CD4-positive, alpha-beta T cell treated with Interleukin-1 beta for 1 hour (primary cell): ENCODE data around the gene NPY4R.
"Not testable (repeated sequence)": the region's sequence is repeated elsewhere in the genome, so short reads cannot be mapped to it uniquely, and the experiment has no call there.

Experiments
- DNase-seq, 2 donors: peaks; one replicate each; pipeline ENCODE4 v3.0.0-alpha.2; 2020 to 2022

NPY4R gene

GRCh38 chr10:46465765-46466164 is at the start of gene NPY4R:
Gene NPY4R (minus strand): TSS chr10:46465958. CDS start chr10:46462635, 3,323 bp downstream.
- DNase-seq, result not testable (repeated sequence)

- DNase-seq, result no peak
These were observed 49.6 kb upstream of the NPY4R start for GRCh38 chr10:46515366-46515765.

GRCh38 chr10:46514899-46515298 is 49.1 kb upstream of the NPY4R start:
- DNase-seq, result no peak

GRCh38 chr10:46514431-46514861 is 48.7 kb upstream of the NPY4R start:
- no peak for DNase-seq

- DNase-seq, result not testable (repeated sequence)
These were observed 47.6 kb upstream of the NPY4R start for GRCh38 chr10:46513333-46513732.

- DNase-seq, result not testable (repeated sequence)
These were observed 47.0 kb upstream of the NPY4R start for GRCh38 chr10:46512725-46513124.

- not testable (repeated sequence) for DNase-seq
These were observed 46.2 kb upstream of the NPY4R start for GRCh38 chr10:46512002-46512401.

- not testable (repeated sequence) for DNase-seq
These were observed 34.2 kb upstream of the NPY4R start for GRCh38 chr10:46499990-46500389.

- not testable (repeated sequence) for DNase-seq
These were observed 33.4 kb upstream of the NPY4R start for GRCh38 chr10:46498985-46499703.

- DNase-seq, result not testable (repeated sequence)
These were observed 32.1 kb upstream of the NPY4R start for GRCh38 chr10:46497878-46498277.

GRCh38 chr10:46497401-46497800 is 31.6 kb upstream of the NPY4R start:
- DNase-seq, result not testable (repeated sequence)

GRCh38 chr10:46491364-46492114 is 25.8 kb upstream of the NPY4R start:
- not testable (repeated sequence) for DNase-seq

GRCh38 chr10:46490285-46490684 is 24.5 kb upstream of the NPY4R start:
- DNase-seq, result not testable (repeated sequence)

GRCh38 chr10:46486459-46486858 is 20.7 kb upstream of the NPY4R start:
- not testable (repeated sequence) for DNase-seq

- DNase-seq, result not testable (repeated sequence)
These were observed 9.1 kb upstream of the NPY4R start for GRCh38 chr10:46474746-46475320.

GRCh38 chr10:46473758-46474157 is 8.0 kb upstream of the NPY4R start:
- not testable (repeated sequence) for DNase-seq

GRCh38 chr10:46470134-46470533 is 4.4 kb upstream of the NPY4R start:
- DNase-seq, result not testable (repeated sequence)

GRCh38 chr10:46468119-46468809 is 2.5 kb upstream of the NPY4R start:
- DNase-seq, result not testable (repeated sequence)

GRCh38 chr10:46463608-46464007 is 2.1 kb downstream of the NPY4R start:
- not testable (repeated sequence) for DNase-seq

- DNase-seq, result not testable (repeated sequence)
These were observed 3.5 kb downstream of the NPY4R start for GRCh38 chr10:46462276-46462675.

- DNase-seq, result not testable (repeated sequence)
These were observed 6.2 kb downstream of the NPY4R start for GRCh38 chr10:46459579-46459978.

GRCh38 chr10:46457071-46457470 is 8.7 kb downstream of the NPY4R start:
- not testable (repeated sequence) for DNase-seq

- not testable (repeated sequence) for DNase-seq
These were observed 9.8 kb downstream of the NPY4R start for GRCh38 chr10:46455992-46456391.
